Cerebellar nuclear complex (tissue), 1 donor: ENCODE results near the gene CDK5RAP2.
"Not testable (repeated sequence)": the region's sequence is repeated elsewhere in the genome, so short reads cannot be mapped to it uniquely, and the experiment has no call there.

Experiments used
- DNase-seq, 2 experiments: peaks; one replicate each; lab custom pipeline; 2025; lab: John Stamatoyannopoulos, UW

The CDK5RAP2 gene

DNA sequence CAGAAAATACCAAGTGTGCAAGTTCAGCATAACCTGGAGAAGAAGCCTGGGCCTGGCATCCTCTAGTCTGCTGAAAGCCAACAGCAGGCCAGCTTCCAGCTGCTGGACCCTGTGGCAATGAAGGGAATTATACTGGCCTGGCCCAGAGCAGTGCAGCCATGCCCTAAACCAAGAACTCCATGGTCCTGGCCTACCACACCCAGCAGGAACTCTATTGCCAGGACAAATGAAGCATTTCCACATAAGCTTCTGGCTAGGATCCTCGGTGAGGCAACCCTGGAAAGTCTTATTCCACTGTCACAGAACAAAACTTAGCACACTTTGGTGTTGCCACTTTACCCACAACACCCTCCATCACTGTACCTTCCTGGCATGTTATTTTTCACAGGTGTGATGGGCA lies 35.5 kb downstream of the CDK5RAP2 start:
- DNase-seq: no peak

DNA sequence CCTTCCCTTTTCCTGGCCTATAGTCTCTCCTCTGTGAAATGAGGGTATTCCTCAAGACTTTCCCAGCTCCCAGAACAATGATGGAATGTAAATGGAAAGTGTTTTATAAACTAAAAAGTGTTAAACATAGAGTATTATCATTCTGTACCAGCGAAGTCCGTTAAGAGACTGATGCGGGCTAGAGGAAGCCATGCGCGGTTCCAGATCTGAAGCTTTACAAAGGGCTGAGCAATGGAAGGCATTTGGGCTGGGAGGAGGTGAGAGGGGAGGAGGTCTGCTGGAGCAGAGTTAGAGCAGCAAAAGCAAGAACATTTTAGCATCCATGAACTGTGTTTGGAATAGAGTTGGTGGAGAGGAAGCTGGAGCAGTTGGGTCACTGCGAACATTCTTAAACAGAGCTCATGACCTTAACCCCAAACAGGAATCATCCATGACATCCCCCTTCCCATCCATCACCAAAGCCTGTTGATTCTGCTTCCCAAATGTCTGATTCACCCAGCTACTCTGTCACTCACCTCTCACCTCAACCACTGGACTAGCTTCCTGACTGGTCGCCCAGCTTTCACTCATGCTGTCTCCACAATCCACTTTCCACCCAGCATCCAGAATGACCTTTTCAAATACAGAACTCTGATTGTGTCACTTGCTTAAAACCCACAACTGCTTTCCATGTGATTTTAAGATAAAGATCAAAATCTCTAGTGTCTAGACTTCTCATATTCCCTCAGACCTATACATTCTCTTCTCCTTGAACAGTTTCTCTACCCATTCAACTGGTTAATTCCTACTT lies 37.1 kb downstream of the CDK5RAP2 start:
- no peak for DNase-seq

DNA sequence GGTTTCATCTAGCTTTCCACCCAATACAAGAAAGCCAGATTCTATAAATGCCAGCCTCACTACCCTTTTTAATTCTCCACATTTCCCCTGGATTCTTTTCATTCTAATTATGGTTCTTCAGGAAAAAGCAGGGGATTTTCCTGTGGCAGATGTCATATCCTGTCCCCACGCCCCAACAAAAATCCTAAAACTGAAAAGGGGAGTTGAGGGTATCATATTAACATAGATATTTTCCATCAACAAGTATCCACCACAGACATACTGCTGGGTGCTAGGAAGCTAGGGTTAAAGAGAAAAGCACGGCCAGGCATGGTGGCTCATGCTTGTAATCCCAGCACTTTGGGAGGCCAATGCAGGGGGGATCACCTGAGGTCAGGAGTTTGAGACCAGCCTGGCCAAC lies 38.0 kb downstream of the CDK5RAP2 start:
- DNase-seq: no peak

DNA sequence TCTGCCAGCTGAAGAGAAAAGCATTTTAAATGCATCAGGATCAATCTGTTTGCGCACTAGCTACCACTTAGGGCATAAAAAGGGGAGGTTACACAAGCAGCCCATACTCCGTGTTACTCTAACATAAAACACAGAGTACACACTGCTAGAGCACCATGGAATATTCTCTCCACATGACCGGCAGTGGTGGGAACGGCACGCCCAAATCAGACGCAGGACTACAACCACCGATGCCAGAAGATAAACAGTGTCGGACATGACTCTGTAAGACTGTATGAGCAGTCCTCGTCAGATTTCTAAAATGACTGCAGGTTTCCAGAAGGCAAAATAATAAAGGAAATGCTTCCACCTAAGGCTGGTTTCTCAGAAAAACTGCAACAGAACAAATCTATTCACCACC lies 40.0 kb downstream of the CDK5RAP2 start:
- DNase-seq: no peak

DNA sequence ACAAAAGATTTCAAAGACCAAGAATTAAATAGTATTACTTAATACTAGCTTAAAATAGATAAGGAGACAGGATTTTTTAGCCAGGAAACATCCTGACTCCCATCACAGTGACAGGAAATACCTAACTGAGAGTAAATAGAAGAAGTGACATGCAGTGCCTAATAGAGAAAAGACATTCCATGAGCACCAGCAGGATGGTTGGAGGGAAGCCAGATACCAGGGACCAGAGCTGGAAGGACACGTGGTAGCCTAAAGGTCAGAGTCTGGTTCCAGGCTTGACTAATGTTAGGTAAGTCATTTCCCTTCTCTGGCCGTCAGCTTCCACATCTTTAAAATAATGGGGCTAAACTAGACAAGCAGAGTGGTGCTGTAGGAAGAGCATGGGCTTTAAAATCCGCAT lies 41.6 kb downstream of the CDK5RAP2 start:
- DNase-seq: no peak

DNA sequence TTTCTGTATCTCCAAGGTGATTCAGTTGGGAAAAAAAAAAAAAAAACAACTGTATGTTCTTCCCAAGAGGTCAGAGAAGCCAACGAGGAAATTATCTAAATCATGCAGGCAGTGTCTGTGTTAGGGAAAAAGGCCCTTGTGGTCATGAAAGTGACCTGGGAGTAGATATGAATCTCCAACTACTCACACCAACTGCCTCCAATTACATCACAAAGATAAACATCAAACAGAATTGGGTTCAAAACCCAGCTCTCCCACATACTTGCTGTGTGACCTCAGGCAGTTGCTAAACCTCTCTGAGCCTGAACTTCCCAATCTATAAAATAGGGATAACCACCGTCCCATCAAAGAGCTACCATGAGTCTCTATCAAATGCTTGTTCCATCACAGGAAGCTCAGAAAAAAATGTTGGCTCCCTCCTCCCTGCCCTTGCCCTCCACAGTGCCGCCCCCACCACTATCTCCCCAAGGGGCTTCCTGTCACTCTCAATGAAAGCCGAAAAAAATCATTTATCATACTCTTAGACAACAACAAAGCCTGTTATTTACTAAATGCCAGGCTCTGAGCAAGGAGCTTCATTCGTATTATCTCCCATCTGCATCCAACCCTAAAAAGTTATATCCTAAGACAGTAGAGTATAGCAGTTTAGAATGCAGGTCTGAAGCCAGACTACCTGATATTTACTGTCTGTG lies 42.9 kb downstream of the CDK5RAP2 start:
- DNase-seq: no peak

DNA sequence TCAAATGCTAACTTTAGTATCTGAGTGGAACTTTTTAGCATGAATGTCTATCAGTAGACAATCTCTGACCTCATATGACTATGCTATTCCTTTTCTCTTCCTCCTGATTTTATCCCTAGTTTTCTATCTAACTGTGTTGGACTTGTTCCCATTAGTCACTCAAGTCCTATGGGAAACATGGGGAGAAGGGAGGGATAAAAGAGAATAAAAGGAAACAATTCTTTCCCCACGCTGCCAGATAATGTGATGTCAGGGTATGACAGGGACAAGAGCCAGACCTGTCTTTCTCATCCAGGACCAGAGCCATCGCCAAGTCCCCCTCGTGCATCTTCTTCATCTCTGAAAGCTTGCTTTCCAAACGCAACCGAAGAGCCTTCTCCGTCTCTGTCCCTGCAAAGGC lies 43.9 kb downstream of the CDK5RAP2 start:
- no peak for DNase-seq

DNA sequence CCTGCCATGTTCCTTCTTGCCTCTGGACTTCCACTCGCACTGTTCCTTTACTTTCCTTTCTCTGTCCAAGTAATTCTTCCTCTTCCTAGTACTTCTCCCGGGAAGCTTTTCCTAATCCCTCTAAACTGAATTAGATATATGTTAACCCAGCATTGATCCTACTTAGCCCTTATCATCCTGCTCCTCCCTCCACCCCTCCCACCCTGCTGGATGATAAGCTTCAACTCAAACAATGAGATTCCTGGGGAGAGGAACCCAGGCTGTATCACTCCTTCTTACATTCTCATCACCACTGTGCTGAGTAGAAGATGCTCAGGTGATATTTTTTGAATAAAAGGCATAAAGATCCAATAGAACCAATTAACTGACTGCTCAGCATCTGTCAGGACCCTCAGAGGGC lies 45.7 kb downstream of the CDK5RAP2 start:
- DNase-seq: no peak

DNA sequence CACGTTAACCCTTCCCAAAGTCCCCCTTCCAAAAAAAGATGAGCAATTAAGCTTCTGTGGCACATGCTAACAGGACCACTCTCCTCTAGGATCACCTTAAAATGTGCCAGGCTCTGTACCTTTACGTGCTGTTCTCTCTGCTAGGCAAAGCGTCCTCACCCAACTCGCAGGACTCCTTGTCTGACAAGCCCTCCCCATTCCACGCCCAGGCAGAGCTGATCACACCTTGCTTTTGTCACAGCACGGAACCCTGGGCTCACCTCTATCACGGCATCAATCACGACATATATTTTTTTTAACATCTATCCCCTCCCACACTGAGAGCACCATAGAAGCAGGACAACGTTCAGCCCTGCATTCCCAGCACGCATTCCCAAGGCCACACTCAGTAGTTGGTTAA lies 47.1 kb downstream of the CDK5RAP2 start:
- DNase-seq: no peak

DNA sequence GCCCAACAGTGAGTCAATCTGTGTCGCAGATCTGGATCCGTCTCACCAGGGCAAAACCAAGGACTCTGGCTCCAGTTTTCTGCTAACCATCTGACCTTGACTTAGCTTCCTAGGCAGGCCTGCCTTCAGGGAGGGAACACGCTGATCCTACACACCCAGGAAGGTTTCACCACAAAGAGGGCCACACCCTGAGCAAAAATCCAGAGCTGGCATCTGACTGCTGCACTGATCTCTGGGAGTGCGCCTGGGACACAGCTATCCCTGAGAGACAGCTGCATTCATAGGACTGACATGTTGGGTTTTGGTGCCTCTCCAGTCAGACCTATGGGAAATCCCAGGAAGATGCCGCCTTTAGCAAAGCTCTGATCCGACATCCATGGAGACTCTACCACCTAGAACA lies 47.5 kb downstream of the CDK5RAP2 start:
- no peak for DNase-seq

DNA sequence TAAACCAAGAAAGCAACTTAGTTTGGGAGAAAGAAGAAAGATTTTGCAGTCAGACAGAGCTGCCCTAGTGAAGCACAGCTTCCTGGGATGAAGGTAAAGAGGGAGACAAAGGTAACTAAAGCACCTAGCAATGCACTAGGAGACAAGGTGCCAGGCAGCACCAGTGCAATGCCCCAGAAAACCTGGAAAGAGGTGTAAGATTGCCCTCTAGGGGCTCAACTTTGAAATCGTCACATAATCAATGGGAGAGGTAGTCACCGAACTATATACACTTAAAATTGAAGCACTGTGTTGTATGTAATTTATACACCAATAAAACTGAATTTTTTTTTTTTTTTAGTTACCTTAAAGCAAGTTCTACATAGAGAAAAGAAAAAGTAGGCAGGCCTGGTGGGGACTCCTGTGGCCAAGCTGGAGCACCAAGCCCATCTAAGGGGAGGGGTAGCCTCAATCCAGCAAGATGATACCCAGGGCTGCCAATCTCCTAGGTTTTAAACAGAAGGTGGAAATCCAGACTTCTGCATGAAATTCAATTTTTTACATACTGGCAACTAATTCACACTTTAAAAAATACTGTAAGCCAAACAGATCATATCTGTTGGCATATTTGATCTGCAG lies 48.2 kb downstream of the CDK5RAP2 start:
- DNase-seq: no peak

DNA sequence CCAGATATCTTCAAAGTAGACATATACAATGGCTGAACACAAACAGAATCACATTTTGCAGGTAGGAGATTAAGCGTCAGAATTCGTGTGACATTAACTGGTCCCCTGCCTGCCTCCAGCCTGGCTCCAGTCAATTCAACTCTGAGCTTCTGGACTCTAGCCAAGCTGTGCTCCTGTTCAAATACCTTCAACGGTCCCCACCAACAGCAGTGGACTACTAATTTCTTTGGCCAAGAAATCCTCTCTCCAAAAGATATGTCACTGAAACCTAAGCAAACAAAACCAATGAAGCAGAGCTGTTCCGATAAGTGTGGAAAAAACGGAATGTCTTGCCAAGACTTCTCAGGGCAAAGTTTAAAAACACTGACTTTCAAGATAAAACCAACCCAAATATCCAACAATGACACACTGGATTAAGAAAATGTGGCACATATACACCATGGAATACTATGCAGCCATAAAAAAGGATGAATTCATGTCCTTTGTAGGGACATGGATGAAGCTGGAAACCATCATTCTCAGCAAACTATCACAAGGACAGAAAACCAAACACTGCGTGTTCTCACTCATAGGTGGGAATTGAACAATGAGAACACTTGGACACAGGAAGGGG lies 49.6 kb downstream of the CDK5RAP2 start:
- DNase-seq: not testable (repeated sequence)

DNA sequence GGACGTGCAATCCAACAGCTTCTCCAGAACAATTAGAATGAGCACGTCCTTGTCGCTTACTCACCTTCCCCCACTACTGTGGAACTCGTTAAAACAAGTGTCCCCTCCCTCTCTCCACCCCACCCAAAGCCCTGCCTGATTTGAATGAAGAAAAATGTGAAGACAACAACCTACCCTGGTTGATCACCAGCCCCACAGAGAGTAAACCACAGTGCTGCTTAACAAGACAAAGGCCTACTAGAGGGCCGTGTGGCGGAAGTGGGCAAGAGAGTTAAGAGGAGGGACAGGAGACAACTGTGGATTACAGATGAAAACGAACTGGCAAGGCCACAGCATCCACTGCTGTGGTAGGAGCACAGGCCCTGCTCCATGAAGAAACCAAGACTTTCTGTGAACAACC lies 51.1 kb downstream of the CDK5RAP2 start:
- DNase-seq: no peak

DNA sequence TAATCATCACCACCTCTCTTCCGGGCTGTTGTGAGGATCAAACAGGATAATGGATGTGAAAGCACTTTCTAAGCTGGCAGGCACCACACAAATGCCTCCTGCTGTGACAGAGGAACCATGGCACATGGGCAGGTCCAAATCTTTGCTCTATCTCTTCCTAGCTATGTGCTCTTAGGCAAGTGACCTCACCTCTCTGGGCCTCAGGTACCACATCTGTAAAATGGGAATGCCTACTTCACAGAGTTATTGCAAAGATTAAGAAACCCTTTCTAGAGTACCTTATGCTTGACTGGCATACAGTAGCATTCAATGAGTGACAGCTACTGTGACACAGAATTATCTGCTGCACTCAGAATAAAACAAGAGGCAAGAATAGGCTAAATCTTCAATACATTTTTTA lies 51.6 kb downstream of the CDK5RAP2 start:
- no peak for DNase-seq

DNA sequence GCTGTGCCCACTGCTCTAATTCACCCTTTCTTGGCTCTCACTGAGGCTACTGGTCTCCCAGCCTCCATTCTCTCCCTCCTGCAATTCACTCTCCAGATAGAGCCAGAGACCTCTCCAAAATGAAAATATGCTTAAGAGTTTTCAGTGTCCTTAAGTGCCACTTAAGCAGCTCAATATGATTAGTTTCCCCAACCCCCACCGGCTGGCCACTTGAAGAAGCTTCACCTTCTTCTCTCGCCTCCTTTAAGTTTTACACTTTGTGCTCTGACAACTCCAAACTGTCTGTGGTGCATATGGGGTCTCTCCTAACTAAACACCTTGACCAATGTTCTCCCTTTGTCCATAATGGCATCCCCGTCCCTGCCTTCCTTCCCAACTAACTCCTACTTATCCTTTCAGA lies 53.4 kb downstream of the CDK5RAP2 start:
- DNase-seq: no peak

DNA sequence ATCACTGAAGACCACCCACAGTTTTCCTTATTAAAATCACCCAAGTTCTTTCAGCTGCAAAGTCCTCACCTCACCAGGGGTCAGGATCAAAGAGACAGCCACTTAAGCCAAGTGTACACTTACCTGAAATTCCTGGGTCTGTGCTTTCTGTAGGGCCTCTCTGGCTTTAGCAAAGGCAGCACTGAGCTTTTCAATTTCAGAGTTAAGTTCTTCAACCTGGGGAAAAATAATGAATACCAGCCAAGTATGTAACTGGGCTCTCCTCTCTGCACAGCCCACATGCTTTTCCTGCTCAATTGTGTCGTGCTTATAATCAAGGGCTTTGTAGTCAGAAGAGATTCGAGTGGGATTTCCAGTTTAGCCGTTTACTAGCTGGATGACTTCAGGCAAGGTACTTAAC lies 55.1 kb downstream of the CDK5RAP2 start:
- DNase-seq: no peak

DNA sequence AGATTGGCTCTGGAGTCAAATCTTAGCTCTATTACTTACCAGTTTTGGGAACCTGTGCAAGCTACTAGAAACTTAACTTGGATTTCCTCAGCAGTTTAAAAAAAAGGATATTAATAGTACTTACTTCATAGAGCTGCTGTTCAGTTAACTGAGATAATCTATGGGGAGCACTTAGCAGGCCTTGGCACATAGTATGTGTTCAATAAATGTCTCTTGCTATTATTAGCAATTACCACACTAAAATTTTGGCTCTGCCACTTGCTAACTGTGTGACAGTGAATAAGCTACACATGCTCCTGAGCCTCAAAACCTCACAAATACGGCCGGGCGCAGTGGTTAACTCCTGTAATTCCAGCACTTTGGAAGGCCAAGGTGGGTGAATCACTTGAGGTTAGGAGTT lies 55.9 kb downstream of the CDK5RAP2 start:
- DNase-seq: no peak

DNA sequence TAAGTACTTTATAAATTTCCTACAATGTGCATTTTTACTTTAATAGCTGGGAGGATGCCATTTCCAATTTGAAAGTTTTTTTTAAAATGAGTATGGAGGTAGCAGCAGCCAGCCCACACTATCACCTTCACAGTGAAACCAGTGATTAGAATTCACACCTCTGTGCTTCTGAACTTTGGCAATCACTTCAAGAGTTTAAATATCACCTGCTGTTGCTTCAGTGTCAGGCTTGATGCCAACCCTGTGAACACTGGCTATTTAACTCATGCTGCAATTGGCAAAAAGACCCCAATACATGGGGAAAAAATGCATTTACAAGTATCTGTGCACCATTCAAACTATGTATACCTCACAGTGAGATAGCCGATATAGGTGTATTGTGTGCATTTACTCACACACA lies 57.4 kb downstream of the CDK5RAP2 start:
- no peak for DNase-seq

DNA sequence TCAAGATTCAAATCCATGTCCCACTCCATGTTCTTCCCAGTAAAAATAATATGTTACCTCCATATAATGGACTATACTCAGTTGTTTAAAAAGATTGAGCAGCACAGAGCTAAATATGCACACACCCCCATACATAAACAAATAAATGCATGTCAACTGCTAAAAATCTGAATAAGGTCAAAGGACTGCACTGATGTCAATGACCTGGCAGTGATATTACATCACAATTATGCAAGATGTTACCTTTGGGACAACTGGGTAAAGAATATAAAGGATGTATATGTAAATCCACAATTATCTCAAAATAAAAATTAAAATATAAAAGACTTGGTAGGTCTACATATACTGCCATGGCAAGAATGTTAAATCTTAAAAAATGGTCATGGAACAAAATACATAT lies 57.9 kb downstream of the CDK5RAP2 start:
- DNase-seq: no peak

DNA sequence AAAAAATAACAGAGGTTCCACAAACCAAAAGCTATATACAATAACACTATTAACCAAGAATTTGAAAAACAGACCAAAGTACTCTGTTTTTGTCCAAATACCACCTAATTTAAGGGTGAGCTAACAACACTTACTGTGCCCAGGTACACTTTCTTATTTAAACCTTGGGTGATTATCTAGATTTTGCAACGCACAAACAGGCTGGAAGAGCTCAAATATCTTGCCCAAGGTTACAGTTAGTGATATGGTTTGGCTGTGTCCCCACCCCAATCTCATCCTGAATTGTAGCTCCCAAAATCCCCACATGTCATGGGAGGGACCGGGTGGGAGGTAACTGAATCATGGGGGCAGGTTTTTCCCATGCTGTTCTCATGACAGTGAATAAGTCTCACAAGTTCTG lies 58.9 kb downstream of the CDK5RAP2 start:
- DNase-seq: no peak

DNA sequence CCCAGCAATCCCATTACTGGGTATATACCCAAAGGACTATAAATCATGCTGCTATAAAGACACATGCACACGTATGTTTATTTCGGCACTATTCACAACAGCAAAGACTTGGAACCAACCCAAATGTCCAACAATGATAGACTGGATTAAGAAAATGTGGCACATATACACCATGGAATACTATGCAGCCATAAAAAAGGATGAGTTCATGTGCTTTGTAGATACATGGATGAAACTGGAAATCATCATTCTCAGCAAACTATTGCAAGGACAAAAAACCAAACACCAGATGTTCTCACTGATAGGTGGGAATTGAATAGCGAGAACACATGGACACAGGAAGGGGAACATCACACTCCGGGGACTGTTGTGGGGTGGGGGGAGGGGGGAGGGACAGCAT lies 64.0 kb downstream of the CDK5RAP2 start:
- DNase-seq: not testable (repeated sequence)

DNA sequence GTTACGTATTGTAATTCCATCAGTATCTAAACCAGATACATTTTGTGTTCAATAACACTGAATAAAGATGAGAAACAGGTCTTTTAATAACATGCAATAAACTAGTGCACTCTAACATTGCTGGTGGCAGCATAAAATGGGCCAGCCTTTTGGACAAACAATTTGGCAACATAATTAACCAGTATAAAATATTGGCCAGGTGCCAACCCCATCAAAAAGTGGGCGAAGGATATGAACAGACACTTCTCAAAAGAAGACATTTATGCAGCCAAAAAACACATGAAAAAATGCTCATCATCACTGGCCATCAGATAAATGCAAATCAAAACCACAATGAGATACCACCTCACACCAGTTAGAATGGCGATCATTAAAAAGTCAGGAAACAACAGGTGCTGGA lies 64.5 kb downstream of the CDK5RAP2 start:
- not testable (repeated sequence) for DNase-seq

DNA sequence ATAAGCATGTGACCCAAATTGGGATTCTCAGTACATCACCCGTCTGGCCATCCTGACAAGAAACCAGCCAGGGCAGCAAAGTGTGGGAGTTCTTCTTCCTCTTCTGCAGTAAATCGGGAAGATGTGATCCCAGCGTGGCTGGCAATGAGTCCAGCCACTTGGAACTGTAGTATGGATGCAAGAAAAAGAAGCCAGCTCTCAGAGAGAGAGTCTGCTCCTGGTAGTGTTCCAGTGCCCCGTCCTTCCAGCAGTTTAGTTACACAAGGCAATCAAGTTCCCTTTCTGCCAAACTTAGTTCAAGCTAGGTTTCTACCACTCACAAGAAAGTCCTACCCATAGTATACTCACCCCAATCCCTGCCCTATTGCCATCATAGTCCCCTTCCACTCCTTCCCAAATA lies 65.6 kb downstream of the CDK5RAP2 start:
- no peak for DNase-seq
